Transverse colon (tissue), 4 donors: Measurements from ENCODE around the gene CCR5AS.
A peak's percentile ranks its signal among the peaks of the same experiment; 100 is the strongest.

Source experiments
- DNase-seq: peaks from one replicate; pipeline ENCODE4 v3.0.0-alpha.2; 2019
- H3K27ac ChIP-seq, 4 donors: fragments of 200-600 bp; sonication (generic); 2 replicates each; pipeline ENCODE4 v1.5.1; 2016 to 2018; ENCODE audit warnings: inconsistent platforms in 4 of 4
- H3K27me3 ChIP-seq: fragments of 200-600 bp; sonication (generic); 2 replicates; pipeline ENCODE4 v1.5.1; 2017; ENCODE audit warnings: inconsistent platforms
- H3K36me3 ChIP-seq, 4 donors: fragments of 200-600 bp; sonication (generic); 2 replicates each; pipeline ENCODE4 v1.5.1; 2017 to 2019; ENCODE audit warnings: inconsistent platforms in 4 of 4
- H3K4me1 ChIP-seq, 4 donors: fragments of 200-600 bp; sonication (generic); 2 replicates each; pipeline ENCODE4 v1.5.1; 2017 to 2020; ENCODE audit warnings: inconsistent platforms in 4 of 4
- H3K4me3 ChIP-seq, 4 donors: fragments of 200-600 bp; sonication (generic); 1 replicate in 1 of 4; 2 replicates in 3 of 4; pipeline versions ENCODE4 v1.5.1 to v1.6.1; 2017 to 2019; ENCODE audit warnings: inconsistent platforms in 4 of 4
- H3K9me3 ChIP-seq, 2 donors: fragments of 200-600 bp; sonication (generic); 2 replicates each; pipeline ENCODE4 v1.5.1; 2017 to 2019; ENCODE audit warnings: inconsistent platforms in 2 of 2
- EP300 ChIP-seq: sonication (generic); formaldehyde crosslinking; IDR thresholded peaks from one replicate; pipeline ENCODE4 v1.6.1; 2017; ENCODE audit warnings: antibody characterized with exemption, low read depth
- POLR2A ChIP-seq: fragments of 450-650 bp; IDR thresholded peaks from one replicate; pipeline ENCODE4 v1.6.1; 2016; ENCODE audit warnings: antibody characterized with exemption, mild to moderate bottlenecking, moderate library complexity
- POLR2AphosphoS5 ChIP-seq, 3 donors: sonication (generic); formaldehyde crosslinking; IDR thresholded peaks; one replicate each; pipeline ENCODE4 v1.6.1; 2016; ENCODE audit warnings: antibody characterized with exemption in 3 of 3
- WGBS, 2 donors: methylation state at CpG; one replicate each; pipeline ENCODE4 v1.1.5; 2018; ENCODE audit warnings: low coverage in 1 of 2; 5-methylcytosine and 5-hydroxymethylcytosine counted together
- in situ Hi-C, 4 donors: fragments of 200-750 bp; cut with MboI; loops; one replicate each; pipeline versions ENCODE4 v1.15.0 to v1.15.1; 2017; ENCODE audit warnings: low sequenced_read_pairs in 3 of 4, low pct_ligation_motif_present in 1 of 4, low pct_unique_long_range_greater_than_20kb in 1 of 4
- intact Hi-C: fragments of 100-400 bp; cut with DNase I; formaldehyde crosslinking; loops from one replicate; pipeline ENCODE4 v1.15.1; 2023; ENCODE audit warnings: low total_unique reads
- TF ChIP-seq, protein P1 (sequence below), 5 experiments: fragments of 200-600 bp in 3 of 5; fragments of 450-650 bp in 2 of 5; sonication (generic) in 3 of 5; IDR thresholded peaks; 1 replicate in 2 of 5; 2 replicates in 3 of 5; pipeline ENCODE4 v1.5.1; 2016 to 2017; ENCODE audit warnings: antibody characterized with exemption in 5 of 5, inconsistent platforms in 3 of 5, mild to moderate bottlenecking in 2 of 5, moderate library complexity in 1 of 5

Gene CCR5AS

DNA sequence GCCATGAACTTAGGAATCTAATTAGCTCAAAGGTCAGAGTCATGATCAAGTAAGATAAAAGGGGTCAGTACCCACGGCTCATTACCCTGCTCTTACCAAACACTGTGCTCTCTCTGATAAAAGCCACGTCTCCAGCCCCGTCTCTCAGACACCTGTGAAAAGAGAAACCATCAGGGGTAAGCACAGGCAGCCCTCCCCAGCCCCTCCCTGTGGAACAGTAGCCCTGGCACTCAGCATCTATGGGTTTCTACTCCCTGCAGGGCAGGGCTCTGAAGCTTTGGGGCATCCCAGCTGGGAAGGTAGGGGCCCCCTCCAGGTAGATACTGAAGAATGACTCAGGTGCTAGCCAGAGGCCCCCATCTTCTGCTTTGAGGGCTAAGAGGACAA is 47.3 kb upstream of the CCR5AS start:
- H3K27ac ChIP-seq: no peak overlapping the region
- 36% methylated on average over 3 of the region's 3 CpGs; no CpG with 5 or more reads in 1 of the 2 donors for WGBS, 2 donors
- in situ Hi-C loops (no loop called here), intact Hi-C loops (no loop called here)
- no peak for TF ChIP-seq POLR2A
- TF ChIP-seq, protein P1, sequence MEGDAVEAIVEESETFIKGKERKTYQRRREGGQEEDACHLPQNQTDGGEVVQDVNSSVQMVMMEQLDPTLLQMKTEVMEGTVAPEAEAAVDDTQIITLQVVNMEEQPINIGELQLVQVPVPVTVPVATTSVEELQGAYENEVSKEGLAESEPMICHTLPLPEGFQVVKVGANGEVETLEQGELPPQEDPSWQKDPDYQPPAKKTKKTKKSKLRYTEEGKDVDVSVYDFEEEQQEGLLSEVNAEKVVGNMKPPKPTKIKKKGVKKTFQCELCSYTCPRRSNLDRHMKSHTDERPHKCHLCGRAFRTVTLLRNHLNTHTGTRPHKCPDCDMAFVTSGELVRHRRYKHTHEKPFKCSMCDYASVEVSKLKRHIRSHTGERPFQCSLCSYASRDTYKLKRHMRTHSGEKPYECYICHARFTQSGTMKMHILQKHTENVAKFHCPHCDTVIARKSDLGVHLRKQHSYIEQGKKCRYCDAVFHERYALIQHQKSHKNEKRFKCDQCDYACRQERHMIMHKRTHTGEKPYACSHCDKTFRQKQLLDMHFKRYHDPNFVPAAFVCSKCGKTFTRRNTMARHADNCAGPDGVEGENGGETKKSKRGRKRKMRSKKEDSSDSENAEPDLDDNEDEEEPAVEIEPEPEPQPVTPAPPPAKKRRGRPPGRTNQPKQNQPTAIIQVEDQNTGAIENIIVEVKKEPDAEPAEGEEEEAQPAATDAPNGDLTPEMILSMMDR (IDR thresholded peaks at IDR 0.05): no peak
- TF ChIP-seq EP300: no peak
- no peak for TF ChIP-seq POLR2AphosphoS5 (IDR thresholded peaks at IDR 0.05)
- no peaks in the 10 kb centered on the region for H3K36me3 ChIP-seq
- no peaks in the 10 kb centered on the region for H3K4me1 ChIP-seq
- H3K27me3 ChIP-seq: no peaks in the 10 kb centered on the region
- no peak for DNase-seq
- H3K9me3 ChIP-seq: no peaks in the 10 kb centered on the region
- no peak overlapping the region for H3K4me3 ChIP-seq

DNA sequence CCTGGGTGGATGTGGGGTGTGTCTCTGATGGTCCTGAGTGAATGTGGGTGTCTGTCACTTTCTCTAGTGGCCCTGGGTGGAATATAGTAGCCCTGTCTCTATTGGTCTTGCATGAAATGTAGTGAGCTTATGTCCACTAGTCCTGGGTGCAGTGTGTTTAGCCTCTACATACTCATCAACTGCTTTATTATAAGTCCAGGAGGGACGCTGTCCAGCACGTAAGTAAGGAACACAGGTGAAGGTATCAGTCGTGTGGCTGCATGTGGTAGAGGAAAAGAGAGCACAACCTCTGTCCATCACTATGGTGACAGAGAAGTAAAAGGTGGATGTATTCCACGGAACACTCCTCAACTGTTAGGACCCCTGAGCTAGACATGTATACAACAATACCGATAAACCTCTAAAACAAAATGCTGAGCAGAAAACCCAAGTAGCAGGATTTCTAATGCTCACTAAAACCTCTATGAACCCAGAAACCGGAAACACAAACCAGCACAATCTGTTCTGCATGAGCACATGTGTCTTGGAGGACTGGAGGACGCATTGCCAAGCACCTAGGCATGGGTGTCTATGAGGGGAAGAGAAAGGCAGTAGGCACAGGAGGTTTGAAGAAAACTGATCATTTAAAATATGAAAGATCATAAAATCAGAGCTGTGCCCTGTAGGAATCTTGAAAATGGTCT is 46.8 kb upstream of the CCR5AS start:
- no peak overlapping the region for H3K27ac ChIP-seq
- WGBS, 2 donors: 82 to 90% methylated on average over 5 to 6 of the region's 7 CpGs
- H3K9me3 ChIP-seq: no peaks in the 10 kb centered on the region
- no peak overlapping the region for H3K4me3 ChIP-seq
- H3K27me3 ChIP-seq: no peaks in the 10 kb centered on the region
- intact Hi-C loops: no loop called here
- TF ChIP-seq POLR2A (no peak), EP300 (no peak), POLR2AphosphoS5 (IDR thresholded peaks at IDR 0.05) (no peak)
- TF ChIP-seq, protein P1 (IDR thresholded peaks at IDR 0.05): no peak
- no peaks in the 10 kb centered on the region for H3K4me1 ChIP-seq
- H3K36me3 ChIP-seq: no peaks in the 10 kb centered on the region
- no peak for DNase-seq
- in situ Hi-C loops: no loop called here

DNA sequence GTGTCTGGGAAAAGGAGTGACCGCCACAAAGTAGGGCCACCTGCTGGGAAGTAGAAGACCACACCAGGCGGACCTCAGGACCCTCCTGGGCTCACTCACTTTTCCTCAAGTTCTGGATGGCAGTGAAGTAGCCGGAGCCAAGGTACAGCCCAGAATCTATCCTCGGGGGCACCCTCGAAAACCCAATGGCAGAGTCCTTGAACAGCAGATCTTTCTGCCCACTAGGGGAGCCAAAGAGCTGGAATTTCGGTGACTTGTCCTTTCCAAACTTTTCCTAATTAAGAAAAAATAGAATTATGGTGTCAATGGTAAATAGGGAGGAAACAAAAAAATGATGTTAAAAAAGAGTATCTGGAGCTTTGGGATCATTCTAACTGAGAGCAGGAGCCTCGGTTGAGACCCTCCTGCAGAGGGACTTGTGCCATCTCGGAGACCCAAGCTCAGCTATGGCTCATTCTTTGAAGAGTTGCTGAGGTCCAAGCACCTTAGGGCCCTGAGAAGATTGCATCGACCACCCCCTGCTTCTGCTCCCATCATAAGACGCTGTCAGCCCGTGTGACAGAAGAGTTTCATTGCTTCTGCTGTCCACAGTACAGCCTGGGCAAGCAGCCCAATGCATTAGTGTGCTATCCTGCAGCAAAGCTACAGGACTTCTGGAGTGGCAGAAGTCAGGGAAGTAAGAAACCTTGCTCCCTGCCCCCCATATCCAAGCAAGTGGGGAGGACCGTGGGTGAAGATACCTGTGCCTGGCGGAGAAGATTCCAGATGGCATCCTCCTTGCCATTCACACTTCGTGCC is 43.1 kb upstream of the CCR5AS start:
- TF ChIP-seq, protein P1 (IDR thresholded peaks at IDR 0.05): peak; percentile 29 to 58 (median 48)
- TF ChIP-seq EP300: no peak
- TF ChIP-seq POLR2A: no peak
- 74 to 76% methylated on average over 3 to 14 of the region's 14 CpGs for WGBS, 2 donors
- no peaks in the 10 kb centered on the region for H3K27me3 ChIP-seq
- H3K4me1 ChIP-seq: no peaks in the 10 kb centered on the region
- intact Hi-C loops: no loop called here
- H3K9me3 ChIP-seq: no peaks in the 10 kb centered on the region
- H3K4me3 ChIP-seq: no peak overlapping the region
- no peaks in the 10 kb centered on the region for H3K36me3 ChIP-seq
- no peak overlapping the region for H3K27ac ChIP-seq
- DNase-seq: no peak
- in situ Hi-C loops: loop anchor here in 2 of 4 donors (10.0 to 25.0 kb wide), 2 partner anchors 365 to 688 kb away; no protein-coding TSS in a partner anchor

DNA sequence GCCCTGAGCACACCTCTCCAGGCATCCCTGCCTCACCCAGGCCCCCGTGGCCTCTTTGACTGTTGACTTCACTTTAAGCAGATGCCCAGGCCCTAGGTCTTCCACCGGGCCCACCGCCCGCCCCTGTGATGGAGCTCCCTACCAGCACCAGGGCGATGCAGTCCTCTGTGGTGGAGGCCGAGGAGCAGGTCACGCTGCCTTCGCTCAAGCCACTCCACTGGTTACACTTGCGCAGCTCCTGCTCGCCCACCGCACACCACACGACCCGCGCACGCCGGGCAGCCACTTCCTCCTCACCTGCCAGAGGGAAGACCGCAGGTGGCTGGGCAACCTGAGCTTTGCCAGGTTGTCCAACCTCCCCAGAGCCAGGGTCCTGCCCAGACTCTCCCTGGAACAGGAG is 41.9 kb upstream of the CCR5AS start:
- H3K4me1 ChIP-seq: no peaks in the 10 kb centered on the region
- in situ Hi-C loops (loop anchor here in 2 of 4 donors (10.0 to 25.0 kb wide), 2 partner anchors 364 to 686 kb away; no protein-coding TSS in a partner anchor), intact Hi-C loops (no loop called here)
- no peak for TF ChIP-seq POLR2AphosphoS5 (IDR thresholded peaks at IDR 0.05)
- TF ChIP-seq, protein P1 (IDR thresholded peaks at IDR 0.05): no peak
- no peak for TF ChIP-seq POLR2A
- no peak for TF ChIP-seq EP300
- no peak overlapping the region for H3K4me3 ChIP-seq
- H3K36me3 ChIP-seq: no peaks in the 10 kb centered on the region
- no peaks in the 10 kb centered on the region for H3K27me3 ChIP-seq
- DNase-seq: no peak
- no peaks in the 10 kb centered on the region for H3K9me3 ChIP-seq
- 86% methylated on average over 17 of the region's 17 CpGs; no CpG with 5 or more reads in 1 of the 2 donors for WGBS, 2 donors
- no peak overlapping the region for H3K27ac ChIP-seq
